Nephron (organoid): Measurements from ENCODE around the gene LRRC9.
"Not testable (repeated sequence)": the region's sequence is repeated elsewhere in the genome, so short reads cannot be mapped to it uniquely, and the experiment has no call there.

Source experiments
- H3K27ac Mint-ChIP-seq, 3 experiments: 2 replicates each; pipeline ENCODE4 v1.8.0; 2020; ENCODE audit warnings: mixed read lengths in 3 of 3, mild to moderate bottlenecking in 2 of 3, moderate library complexity in 1 of 3
- H3K27me3 Mint-ChIP-seq: 2 replicates; pipeline ENCODE4 v1.8.0; 2021; ENCODE audit warnings: low read depth, mild to moderate bottlenecking, moderate library complexity, mixed read lengths
- H3K36me3 Mint-ChIP-seq: 2 replicates; pipeline ENCODE4 v1.8.0; 2020; ENCODE audit warnings: low read depth, mixed read lengths
- H3K4me1 Mint-ChIP-seq: 2 replicates; pipeline ENCODE4 v1.8.0; 2020; ENCODE audit warnings: mixed read lengths
- H3K4me3 Mint-ChIP-seq, 3 experiments: 2 replicates each; pipeline ENCODE4 v1.8.0; 2020; ENCODE audit warnings: mild to moderate bottlenecking in 3 of 3, mixed read lengths in 3 of 3, moderate library complexity in 2 of 3
- H3K9me3 Mint-ChIP-seq: 2 replicates; pipeline ENCODE4 v1.8.0; 2020; ENCODE audit warnings: mixed read lengths
- CTCF ChIP-seq, 3 experiments: fragments of 200-600 bp; sonication (generic); IDR thresholded peaks; one replicate each; pipeline ENCODE4 v1.5.0; 2021; ENCODE audit warnings: antibody characterized with exemption in 3 of 3; ENCODE audit not compliant: unreplicated experiment in 3 of 3

The LRRC9 gene

GRCh38 chr14:60095781-60096450 is 176.0 kb downstream of the LRRC9 start:
- Mint-ChIP-seq H3K27me3 (no peaks in the 10 kb centered on the region), H3K36me3 (peaks cover 31% of the 10 kb centered on the region), H3K4me1 (peaks cover 44% of the 10 kb centered on the region), H3K27ac (peak overlapping the region in 2 of 3 experiments; percentile 3 to 39), H3K4me3 (peak overlapping the region; percentile 13 to 53 (median 28)), H3K9me3 (peaks cover 5% of the 10 kb centered on the region)
- no peak for TF ChIP-seq CTCF (IDR thresholded peaks at IDR 0.05; ENCODE audit: unreplicated experiment in 3 of 3)

GRCh38 chr14:60097974-60098373 is 178.0 kb downstream of the LRRC9 start:
- Mint-ChIP-seq H3K27me3 (no peaks in the 10 kb centered on the region), H3K9me3 (peaks cover 5% of the 10 kb centered on the region), H3K27ac (peak overlapping the region; percentile 4 to 57 (median 57)), H3K4me3 (no peak overlapping the region), H3K4me1 (peaks cover 48% of the 10 kb centered on the region), H3K36me3 (peaks cover 43% of the 10 kb centered on the region)
- TF ChIP-seq CTCF (IDR thresholded peaks at IDR 0.05; ENCODE audit: unreplicated experiment in 3 of 3): no peak

GRCh38 chr14:60099855-60100254 is 179.9 kb downstream of the LRRC9 start:
- peaks cover 53% of the 10 kb centered on the region for H3K36me3 Mint-ChIP-seq
- not testable (repeated sequence) for H3K9me3 Mint-ChIP-seq, H3K4me3 Mint-ChIP-seq, H3K27ac Mint-ChIP-seq, H3K27me3 Mint-ChIP-seq
- H3K4me1 Mint-ChIP-seq: peaks cover 31% of the 10 kb centered on the region

- no peak overlapping the region for H3K4me3 Mint-ChIP-seq
- no peak for TF ChIP-seq CTCF (IDR thresholded peaks at IDR 0.05; ENCODE audit: unreplicated experiment in 3 of 3)
Measured at GRCh38 chr14:60101786-60102185, 181.8 kb downstream of the LRRC9 start.

DNA sequence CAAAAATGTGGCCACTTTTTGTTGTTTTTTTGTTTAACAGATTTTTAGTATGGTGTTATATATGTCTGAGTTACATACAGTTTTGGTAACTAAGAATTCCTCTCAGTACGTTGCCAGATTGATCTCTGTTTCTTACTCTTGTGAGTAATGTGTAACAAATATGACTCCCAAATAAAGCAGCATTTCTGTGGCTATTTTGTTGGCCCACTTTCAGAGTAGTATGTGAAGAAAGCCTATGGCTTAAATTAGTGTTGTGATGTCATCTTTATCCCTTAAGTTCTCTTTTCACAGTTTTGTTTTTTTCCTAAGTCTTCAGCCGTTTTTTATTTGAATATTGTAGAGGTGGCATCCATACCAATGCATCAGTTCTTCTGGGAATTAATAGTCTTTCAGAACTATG is 182.4 kb downstream of the LRRC9 start:
- Mint-ChIP-seq H3K4me3 (no peak overlapping the region), H3K4me1 (peaks cover 26% of the 10 kb centered on the region), H3K27ac (no peak overlapping the region), H3K36me3 (peaks cover 53% of the 10 kb centered on the region), H3K9me3 (peaks cover 5% of the 10 kb centered on the region), H3K27me3 (no peaks in the 10 kb centered on the region)
- TF ChIP-seq CTCF (IDR thresholded peaks at IDR 0.05; ENCODE audit: unreplicated experiment in 3 of 3): no peak

More at GRCh38 chr14:60101786-60102185, 181.8 kb downstream of the LRRC9 start:
- peaks cover 30% of the 10 kb centered on the region for H3K4me1 Mint-ChIP-seq
- H3K36me3 Mint-ChIP-seq: peaks cover 56% of the 10 kb centered on the region
- peaks cover 5% of the 10 kb centered on the region for H3K9me3 Mint-ChIP-seq
- H3K27ac Mint-ChIP-seq: no peak overlapping the region
- H3K27me3 Mint-ChIP-seq: no peaks in the 10 kb centered on the region

- peaks cover 64% of the 10 kb centered on the region for H3K36me3 Mint-ChIP-seq
- peaks cover 20% of the 10 kb centered on the region for H3K4me1 Mint-ChIP-seq
- peak overlapping the region in 1 of 3 experiments; percentile 44 for H3K27ac Mint-ChIP-seq
- no peak overlapping the region for H3K4me3 Mint-ChIP-seq
- H3K27me3 Mint-ChIP-seq: no peaks in the 10 kb centered on the region
- no peaks in the 10 kb centered on the region for H3K9me3 Mint-ChIP-seq
- no peak for TF ChIP-seq CTCF (IDR thresholded peaks at IDR 0.05; ENCODE audit: unreplicated experiment in 3 of 3)
Measured at GRCh38 chr14:60106339-60106738, 186.4 kb downstream of the LRRC9 start.
